Epithelial cell of prostate (primary cell): ENCODE data around the gene HNRNPA1.

ENCODE experiments used
- DNase-seq: peaks from one replicate; pipeline ENCODE4 v3.0.0-alpha.2; 2011; ENCODE audit warnings: low read depth, low spot score
- H3K27ac ChIP-seq: fragments of 450-650 bp; 2 replicates; pipeline ENCODE4 v1.5.1; 2017; ENCODE audit warnings: mild to moderate bottlenecking

The HNRNPA1 gene

DNA sequence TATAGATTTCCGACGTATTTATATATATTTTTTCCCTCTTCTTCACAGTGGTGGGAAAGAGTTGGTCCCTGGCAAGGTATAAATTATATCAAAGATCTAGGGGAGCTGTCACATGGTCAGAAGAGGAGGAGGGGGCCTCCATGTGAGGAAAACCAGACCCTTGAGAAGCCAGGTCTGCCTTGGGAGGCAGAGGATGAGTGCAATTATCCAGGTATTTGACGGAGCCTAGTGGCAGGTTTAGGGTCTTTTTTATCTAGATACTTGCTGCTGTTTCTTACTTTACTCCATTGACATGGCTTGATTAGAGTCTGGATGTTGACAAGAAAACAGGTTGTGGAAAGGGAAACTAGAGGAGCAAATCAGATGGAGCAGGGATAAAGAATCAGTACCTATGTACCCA lies 49.9 kb downstream of the HNRNPA1 start:
- DNase-seq, result no peak
- H3K27ac ChIP-seq, result peak overlapping the region; percentile 71

DNA sequence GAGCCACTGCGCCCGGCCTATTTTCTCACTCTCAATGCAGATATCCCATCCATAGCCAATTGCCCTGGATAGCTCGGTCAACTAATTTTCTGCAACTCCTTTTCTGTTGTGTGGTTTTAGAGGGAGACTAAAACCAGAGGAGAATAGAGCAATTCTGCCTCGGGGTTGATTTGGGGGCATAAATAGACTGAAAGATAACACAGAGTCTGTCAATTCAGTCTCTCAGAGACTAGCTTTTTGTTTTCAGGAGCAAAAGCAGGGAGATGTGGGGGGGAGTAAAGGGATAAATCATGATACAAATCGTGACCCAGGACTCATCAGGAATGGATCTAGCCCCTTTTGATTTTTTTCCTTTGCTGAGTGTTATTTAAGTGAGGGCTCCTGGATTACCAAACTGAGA lies 50.9 kb downstream of the HNRNPA1 start:
- DNase-seq, result no peak
- H3K27ac ChIP-seq, result peak overlapping the region; percentile 71

DNA sequence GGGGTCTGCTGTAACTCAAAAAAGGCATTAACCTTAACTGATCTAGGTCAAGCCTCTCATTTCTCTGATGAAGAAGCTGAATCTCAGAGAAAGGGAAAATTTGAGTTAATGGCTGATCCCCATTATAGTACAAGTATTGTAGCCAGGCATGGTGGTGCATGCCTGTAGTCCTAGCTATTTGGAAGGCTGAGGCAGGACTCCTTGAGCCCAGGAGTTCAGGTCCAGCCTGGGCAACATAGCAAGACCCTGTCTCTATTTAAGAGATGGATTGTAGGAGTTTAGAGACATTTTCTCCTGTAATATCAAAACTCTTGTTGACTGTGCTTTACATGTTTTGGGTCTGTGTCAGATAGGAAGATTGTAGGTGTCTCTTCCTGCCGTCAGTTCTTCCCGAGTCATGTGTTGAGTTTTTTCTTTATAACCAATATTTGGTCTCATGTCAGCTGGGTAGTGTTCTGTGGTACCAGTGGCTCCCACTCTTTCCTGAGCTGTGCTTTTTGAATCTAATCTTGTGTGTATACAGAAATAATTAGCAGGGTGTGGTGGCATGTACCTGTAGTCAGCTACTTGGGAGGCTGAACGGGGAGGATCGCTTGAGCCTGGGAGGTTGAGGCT lies 53.0 kb downstream of the HNRNPA1 start:
- H3K27ac ChIP-seq, result no peak overlapping the region
- no peak for DNase-seq
